GM21786 (cell line): ENCODE data around the gene KRTAP4-11.
"Not testable (repeated sequence)": the region's sequence is repeated elsewhere in the genome, so short reads cannot be mapped to it uniquely, and the experiment has no call there.

Experiments used
- ATAC-seq: cut with Tn5 transposase; IDR thresholded peaks from one replicate; pipeline ENCODE4 v1.9.1; 2021; ENCODE audit not compliant: unreplicated experiment

KRTAP4-11 gene

DNA sequence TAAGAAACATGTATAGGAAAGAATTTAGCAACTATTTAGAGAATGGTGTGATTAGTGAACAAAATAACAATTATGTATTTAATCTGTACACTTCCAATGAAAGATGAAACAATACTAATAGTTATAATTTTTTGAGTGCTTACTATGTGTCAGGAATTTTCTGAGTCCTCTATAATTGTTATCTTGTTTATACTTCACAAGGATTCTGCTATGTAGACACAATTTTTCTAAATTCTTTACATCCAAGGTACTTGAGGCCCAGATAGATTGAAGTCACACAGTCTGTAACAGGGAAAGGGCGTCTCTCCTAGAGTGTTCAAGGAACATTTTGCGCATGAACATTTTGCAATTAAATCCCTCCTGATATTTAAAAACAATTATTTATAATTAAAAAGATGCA lies 6.9 kb upstream of the KRTAP4-11 start:
- no peak for ATAC-seq

DNA sequence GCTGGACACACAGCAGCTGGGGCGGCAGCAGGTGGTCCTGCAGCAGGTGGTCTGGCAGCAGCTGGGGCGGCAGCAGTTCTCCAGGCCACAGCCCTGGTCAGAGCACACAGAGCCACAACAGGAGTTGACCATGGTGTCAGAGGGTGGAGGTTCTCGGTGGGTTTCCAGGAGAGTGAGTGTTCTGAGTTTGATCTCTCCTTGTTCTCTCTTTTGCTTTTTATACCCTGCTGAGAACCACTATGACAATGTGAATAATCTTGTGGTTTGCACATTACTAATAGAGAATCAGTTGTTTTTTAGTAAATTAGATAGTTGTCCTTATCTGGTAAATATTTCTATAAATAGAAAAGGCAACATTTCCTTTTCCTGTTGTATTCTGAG lies 5.8 kb upstream of the KRTAP4-11 start, which contains the start of gene KRTAP4-12:
KRTAP4-12 (minus strand) TSS at position 192 of the 381 bp plus-strand sequence; CDS start at position 132, 60 bp downstream.
- not testable (repeated sequence) for ATAC-seq

DNA sequence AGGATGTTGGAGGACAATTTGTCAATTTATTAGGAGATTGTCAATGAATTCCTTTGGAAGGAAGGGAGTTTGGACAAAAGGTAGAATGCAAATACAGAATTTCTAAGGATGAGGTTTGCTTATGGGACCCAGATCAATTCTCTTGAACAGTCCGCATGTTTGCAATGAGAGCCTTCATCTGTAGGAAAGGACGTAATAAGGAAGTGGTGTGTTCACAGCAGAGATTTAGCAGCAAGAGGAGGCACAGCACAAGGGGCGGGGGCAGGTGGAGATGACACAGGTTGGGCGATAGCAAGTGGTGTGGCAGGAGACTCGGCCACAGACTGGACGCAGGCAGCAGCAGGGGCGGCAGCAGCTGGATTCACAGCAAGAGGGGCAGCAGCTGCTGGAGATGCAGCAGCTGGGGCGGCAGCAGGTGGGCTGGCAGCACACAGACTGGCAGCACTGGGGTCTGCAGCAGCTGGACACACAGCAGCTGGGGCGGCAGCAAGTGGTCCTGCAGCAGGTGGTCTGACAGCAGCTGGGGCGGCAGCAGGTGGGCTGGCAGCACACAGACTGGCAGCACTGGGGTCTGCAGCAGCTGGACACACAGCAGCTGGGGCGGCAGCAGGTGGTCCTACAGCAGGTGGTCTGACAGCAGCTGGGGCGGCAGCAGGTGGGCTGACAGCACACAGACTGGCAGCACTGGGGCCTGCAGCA lies 5.3 kb upstream of the KRTAP4-11 start:
- ATAC-seq: not testable (repeated sequence)

DNA sequence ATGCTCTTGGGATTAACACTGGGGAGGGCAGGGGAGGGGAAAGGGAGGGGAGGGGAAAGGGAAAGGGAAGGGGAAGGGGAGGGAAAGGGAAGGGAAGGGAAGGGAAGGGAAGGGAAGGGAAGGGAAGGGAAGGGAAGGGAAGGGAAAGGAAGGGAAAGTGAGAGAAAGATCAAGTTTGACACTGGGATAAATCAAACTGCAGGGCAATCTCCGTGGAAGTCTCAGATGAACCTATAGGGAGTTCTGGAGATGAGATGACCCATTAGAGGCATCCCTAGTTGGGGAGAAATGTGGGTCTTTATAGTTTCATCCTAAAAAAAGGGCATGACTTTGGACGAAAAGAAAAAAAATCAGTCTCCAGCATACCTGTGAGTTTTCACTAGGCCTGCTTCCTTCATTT lies 3.6 kb upstream of the KRTAP4-11 start:
- ATAC-seq: no peak

DNA sequence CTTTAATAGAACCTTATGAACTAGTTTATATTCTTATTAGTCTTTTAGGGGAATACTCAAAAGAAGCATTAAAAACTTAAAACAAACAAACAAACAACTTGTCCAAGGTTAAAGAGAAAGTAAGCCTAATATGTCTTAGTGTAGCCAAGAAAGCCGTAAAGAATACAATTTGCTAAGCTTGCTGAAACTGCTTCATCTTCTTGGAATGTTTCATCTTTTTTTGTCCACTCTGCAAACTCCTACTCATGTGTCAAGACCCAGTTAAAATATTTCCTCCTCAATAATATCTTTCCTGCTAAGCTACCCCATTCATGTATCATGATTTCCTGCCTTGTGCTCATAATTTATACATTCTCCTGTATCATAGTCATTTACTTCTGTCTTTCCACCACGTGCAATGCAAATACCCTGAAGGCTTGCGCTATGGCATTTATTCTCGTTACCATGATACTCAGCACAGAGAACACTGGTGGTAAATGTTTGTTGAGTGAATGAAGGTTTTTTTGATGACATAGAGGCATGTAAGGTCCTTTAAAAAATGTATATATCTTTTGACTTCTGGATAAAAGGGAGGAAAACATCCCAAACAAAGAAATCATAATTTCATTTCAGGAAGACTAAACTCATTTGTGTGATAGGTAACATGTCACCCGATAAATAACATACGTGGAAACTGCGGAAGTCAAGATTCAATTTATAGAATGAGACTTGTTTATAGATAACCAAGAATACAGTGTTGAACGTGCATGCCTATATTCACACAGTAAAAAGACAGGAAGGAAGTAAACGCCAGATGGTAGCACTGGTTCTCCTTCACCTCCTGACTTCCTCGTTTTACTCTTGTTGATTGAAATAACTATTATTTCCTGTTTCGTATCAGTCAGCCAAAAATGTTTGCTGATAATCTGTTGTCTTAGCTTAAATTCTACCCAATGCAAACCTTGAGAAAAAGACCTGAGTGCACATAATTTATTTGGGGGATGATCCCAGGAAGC lies 1.8 kb upstream of the KRTAP4-11 start:
- ATAC-seq: not testable (repeated sequence)

DNA sequence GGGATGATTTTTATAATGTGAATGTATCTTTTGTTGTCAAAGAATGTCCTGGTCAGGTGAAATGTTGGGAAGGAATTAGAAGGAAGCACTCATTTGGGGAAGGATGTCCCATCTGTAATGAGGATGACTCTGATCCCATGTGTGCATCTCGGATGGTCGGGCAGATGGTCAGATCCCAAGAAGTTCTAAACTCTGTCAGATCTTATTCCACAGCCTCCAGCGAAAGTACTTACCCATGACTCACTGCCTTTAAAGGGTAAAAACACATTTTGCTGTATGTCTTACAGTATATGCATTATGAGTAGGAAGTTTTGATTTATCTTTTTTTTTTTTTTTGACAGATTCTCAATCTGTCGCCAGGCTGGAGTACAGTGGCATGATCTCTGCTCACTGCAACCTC lies 548 bp upstream of the KRTAP4-11 start:
- ATAC-seq: no peak

DNA sequence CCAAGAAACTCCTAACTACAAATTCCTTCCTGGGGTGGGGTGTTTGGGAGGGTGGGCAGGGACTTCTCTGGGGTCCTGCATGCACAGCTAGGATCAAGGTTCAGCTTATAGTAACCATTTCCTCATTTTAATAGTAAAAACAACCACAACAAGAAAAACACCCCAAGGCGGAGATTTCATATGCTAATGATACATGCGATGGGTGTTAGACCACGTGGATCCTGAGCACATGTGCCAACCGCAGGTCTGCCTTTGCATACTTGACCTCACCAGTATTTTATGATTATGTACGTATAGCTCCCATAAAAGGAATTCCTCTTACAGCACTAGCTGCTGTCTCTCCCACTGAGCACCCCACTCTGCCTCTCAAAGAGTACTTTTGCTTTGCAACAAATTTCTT lies 1.9 kb downstream of the KRTAP4-11 start:
- no peak for ATAC-seq

DNA sequence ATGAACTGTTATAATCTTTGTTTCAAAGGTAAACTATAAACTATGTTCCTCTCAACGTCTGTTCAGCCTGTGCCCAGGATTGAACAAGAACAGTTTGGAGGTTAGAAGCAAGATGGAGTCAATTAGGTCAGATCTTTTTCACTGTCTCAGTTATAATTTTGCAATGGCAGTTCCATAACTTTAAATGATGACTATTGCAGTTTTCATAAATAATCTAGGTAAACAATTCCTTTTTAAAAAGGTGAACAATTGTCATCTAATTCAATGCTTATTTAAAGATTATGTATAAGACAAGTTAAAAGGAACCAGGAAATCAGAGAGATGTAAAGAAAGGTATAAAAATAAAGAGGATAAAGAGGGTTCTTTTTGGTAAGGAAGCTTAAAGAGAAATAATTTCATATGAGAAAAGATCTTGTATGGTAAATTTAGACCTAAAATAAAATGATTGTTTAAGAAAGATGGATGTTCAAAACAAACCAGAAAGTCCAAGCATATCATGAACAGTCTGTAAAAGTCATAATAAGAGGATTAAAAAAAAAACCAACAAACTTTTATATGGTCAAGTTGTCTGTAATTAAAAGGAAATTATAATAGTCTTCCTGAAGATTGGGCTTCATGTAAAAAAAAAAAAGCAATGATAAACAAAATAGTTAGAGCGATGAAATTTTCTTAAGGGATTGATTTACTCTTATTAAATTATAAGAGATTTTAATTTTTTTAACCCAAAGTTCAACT lies 6.9 kb downstream of the KRTAP4-11 start:
- no peak for ATAC-seq

DNA sequence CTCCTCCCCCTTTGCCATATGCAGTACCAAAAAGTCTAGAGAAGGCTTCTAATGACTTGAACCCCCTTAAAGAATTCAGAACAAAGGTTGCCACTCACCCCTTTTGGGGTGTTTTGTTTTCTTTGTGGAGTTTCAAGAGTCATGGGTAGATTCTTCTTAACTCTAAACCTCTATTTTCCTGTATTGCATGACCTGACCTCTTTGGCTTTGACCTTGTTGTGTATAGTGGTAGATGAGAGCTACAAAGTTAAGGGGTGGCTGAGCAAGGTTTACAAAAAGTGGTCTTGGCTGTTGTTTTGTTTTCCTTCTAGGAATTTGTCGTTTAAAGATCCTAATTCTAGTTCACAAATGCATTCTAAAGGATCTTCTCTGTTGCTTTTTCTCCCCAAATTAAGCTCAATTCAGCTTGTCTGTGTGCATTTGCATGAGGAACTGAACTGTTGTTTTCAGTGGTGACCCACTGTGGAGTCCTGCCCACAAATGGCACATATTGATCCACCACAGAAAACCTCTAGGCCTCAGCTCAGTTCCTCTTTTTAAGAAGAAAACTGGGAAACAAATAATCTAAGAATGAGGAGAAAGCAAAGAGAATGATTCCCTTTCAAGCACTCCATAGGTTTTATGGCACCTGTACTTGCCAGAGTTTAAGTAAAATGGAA lies 9.3 kb downstream of the KRTAP4-11 start:
- ATAC-seq: not testable (repeated sequence)

DNA sequence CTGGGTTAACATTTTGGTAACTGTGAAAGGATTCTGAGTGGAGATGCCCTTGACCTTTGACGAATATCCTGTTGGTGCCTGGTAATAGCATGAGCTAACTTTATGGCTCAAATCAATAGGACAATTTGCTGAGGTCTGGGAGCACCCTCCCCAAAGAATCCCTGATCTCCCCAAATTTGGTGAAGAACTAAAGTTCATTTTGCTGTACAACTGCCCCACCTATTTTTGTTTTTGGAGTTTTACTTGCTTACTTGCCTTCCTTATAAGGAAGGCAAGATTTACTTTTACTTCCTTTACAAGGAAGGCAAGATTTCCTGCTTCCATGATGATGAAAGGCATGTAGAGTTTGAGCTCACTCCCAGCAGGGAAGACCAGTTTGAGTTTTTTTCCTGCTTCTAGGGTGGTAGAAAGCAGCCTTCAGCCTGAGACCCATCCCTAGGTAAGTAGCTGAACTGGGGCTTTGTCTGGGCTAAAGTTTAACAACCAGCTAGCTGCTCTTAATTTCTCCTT lies 10.2 kb downstream of the KRTAP4-11 start:
- ATAC-seq: no peak

DNA sequence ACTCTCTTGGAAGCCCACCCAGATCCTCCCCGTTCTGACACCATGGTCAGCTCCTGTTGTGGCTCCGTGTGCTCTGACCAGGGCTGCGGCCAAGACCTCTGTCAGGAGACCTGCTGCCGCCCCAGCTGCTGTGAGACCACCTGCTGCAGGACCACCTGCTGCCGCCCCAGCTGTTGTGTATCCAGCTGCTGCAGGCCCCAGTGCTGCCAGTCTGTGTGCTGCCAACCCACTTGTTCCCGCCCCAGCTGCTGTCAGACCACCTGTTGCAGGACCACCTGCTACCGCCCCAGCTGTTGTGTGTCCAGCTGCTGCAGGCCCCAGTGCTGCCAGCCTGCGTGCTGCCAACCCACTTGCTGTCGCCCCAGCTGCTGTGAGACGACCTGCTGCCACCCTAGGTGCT lies 12.8 kb downstream of the KRTAP4-11 start, which contains the start of gene KRTAP4-9:
KRTAP4-9 (plus strand) TSS at position 43 of the 400 bp plus-strand sequence; CDS start at position 43, 0 bp downstream.
- not testable (repeated sequence) for ATAC-seq

DNA sequence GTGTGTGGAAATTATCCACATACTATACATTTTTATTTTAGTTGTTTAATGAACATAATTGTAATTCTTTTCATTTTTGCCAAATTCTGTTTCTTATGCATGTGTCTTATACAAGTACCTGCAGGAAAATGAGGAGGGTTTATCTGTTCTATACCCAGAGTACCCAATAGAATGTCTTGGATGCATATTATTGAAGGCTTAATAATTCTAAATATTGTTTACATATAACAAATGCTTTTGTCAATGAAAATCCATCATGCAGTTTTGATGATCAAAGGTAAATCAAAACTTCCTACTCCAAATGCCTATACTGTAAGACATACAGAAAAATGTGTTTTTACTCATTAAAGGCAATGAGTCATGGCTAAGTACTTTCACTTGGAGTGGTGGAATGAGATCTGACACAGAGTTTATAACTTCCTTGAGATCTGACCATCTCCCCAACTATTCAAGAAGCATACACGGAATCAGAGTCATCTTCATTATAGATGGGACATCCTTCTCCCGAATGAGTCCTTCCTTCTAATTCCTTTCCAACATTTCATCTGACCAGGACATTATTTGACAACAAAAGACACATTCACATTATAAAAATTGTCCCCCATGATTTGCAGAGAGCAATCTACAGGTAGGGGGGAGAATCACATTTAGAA lies 13.7 kb downstream of the KRTAP4-11 start:
- not testable (repeated sequence) for ATAC-seq

DNA sequence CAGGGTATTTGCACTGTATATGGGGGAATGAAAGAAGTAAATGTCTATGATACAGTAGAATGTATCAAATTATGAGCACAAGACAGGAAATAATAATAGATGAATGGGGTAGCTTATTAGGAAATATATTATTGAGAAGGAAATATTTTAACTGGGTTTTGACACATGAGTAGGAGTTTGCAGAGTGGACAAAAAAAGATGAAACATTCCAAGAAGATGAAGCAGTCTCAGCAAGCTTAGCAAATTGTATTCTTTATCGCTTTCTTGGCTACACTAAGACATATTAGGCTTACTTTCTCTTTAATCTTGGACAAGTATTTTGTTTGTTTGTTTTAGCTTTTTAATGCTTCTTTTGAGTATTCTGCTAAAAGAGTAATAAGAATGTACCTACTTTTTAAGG lies 14.3 kb downstream of the KRTAP4-11 start:
- no peak for ATAC-seq

DNA sequence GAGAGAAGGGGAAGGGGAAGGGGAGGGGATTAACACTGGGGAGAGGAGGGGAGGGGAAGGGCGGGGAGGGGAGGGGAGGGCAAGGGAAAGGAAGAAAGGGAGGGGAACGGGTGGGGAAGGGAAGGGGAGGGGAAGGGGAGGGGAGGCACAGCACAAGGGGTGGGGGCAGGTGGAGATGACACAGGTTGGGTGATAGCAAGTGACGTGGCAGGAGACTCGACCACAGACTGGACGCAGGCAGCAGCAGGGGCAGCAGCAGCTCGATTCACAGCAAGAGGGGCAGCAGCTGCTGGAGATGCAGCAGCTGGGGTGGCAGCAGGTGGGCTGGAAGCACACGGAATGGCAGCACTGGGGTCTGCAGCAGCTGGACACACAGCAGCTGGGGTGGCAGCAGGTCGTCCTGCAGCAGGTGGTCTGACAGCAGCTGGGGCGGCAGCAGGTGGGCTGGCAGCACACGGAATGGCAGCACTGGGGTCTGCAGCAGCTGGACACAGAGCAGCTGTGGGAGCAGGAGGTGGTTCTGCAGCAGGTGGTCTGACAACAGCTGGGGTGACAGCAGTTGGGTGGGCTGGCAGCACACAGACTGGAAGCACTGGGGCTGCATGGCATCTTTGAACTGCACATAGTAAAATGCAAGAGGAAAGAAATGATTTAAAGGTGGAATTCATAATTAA lies 16.4 kb downstream of the KRTAP4-11 start, which contains the start of gene KRTAP4-16:
KRTAP4-16 (minus strand) TSS at position 624 of the 674 bp plus-strand sequence; CDS start at position 624, 0 bp downstream.
- no peak for ATAC-seq

DNA sequence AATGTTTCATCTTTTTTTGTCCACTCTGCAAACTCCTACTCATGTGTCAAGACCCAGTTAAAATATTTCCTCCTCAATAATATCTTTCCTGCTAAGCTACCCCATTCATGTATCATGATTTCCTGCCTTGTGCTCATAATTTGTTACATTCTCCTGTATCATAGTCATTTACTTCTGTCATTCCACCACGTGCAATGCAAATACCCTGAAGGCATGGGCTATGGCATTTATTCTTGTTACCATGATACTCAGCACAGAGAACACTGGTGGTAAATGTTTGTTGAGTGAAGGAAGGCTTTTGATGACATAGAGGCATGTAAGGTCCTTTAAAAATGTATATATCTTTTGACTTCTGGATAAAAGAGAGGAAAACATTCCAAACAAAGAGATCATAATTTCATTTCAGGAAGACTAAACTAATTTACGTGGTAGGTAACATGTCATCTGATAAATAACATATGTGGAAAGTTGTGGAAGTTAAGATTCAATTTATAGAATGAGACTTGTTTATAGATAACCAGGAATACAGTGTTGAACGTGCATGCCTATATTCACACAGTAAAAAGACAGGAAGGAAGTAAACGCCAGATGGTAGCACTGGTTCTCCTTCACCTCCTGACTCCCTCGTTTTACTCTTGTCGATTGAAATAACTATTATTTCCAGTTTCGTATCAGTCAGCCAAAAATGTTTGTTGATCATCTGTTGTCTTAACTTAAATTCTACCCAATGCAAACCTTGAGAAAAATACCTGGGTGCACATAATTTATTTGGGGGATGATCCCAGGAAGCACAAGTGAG lies 18.3 kb downstream of the KRTAP4-11 start:
- ATAC-seq: not testable (repeated sequence)

DNA sequence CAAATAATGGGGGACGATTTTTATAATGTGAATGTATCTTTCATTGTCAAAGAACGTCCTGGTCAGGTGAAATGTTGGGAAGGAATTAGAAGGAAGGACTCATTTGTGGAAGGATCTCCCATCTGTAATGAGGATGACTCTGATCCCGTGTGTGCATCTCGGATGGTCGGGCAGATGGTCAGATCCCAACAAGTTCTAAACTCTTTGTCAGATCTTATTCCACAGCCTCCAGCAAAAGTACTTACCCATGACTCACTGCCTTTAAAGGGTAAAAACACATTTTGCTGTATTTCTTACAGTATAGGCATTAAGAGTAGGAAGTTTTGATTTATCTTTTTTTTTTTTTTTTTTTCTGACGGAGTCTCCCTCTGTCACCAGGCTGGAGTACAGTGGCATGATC lies 19.7 kb downstream of the KRTAP4-11 start:
- no peak for ATAC-seq

DNA sequence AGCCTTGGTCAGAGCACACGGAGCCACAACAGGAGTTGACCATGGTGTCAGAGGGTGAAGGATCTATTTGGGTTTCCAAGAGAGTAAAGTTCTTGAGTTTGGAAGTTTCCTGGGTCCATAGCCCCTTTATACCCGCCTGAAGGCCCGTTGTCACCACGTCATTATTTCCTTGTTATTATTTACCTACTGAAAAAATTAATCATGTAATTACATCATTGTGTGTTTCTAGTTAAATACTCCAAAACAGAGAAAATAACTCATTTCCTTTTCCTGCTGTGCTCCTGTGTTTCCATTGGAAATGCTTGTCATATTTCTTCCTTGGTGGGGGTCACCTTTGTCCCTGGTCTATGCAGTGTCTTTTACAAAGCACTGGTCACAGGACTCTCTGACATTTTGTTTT lies 20.1 kb downstream of the KRTAP4-11 start, which contains the start of gene KRTAP4-8:
KRTAP4-8 (minus strand) TSS at position 101 of the 400 bp plus-strand sequence; CDS start at position 43, 58 bp downstream.
- no peak for ATAC-seq

DNA sequence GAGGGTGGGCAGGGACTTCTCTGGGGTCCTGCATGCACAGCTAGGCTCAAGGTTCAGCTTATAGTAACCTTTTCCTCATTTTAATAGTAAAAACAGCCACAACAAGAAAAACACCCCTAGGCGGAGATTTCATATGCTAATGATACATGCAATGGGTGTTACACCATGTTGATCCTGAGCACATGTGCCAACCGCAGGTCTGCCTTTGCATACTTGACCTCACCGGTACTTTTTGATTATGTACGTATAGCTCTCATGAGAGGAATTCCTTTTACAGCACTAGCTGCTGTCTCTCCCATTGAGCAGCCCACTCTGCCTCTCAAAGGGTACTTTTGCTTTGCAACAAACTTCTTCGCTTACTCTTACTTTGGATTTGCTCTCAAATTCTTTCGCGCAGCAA lies 22.1 kb downstream of the KRTAP4-11 start:
- ATAC-seq: no peak
